GM18502 (cell line): ENCODE results near the gene FMO2.
"Not testable (repeated sequence)": the region's sequence is repeated elsewhere in the genome, so short reads cannot be mapped to it uniquely, and the experiment has no call there.

Experiments used
- ATAC-seq: cut with Tn5 transposase; IDR thresholded peaks from one replicate; pipeline ENCODE4 v1.9.1; 2021; ENCODE audit warnings: mild to moderate bottlenecking; ENCODE audit not compliant: unreplicated experiment, poor library complexity

The FMO2 gene

DNA sequence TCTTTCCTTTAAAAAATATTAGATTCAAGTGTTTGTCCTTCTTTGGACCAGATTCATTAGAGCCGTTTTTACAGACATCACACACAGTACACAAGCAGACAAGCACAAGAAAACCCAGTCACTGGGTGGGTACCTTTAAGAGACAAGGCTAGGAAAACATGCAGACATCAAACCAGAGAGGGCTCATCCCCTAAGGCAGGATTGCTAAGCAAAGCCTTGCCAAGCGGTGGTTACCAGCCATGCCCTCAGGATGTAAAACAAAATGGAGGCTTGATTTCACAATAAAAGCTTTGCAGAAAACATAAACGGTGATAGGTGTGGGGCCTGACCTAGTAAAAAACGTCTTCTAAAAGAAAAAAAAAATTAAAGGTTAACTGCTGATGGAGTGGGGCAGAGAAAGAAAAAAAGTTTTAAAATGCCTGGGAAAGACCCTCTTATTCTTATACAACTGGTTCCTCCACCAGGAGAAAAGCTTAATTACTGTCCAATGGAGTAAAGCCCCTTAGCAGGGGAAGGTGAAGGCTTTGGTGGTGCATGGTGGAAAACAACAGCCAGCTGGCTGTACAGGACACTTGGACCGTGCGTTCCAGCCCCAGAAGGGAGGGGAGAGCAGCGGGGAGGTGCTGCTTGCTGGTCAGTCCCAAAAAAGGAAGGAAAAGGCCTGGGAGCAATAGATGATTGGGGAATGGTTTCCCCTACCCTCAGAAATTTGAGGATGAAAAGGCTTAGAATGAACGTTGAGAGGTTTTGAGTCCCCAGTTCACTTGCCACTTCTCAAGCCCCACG is 32.8 kb downstream of the FMO2 start:
- ATAC-seq: no peak

DNA sequence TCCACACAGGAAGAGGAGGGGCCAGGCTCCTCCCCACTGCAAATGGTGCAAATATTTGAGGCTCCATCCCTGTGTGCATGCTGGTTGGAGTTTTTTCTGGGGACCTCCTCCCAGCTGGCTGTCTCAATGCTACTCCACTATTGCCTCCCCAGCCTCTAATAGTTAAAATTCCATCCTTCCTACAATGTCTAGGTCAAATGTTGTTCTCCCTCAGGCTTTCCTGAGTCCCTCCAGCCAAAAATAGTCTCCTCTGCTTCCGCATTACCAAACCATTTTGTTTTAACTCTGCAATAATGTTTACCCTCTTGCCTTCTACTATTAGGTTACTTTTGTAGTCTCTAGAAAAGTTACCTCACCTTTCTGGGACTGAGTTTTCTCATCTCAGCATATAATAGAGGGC is 33.6 kb downstream of the FMO2 start:
- ATAC-seq: no peak

DNA sequence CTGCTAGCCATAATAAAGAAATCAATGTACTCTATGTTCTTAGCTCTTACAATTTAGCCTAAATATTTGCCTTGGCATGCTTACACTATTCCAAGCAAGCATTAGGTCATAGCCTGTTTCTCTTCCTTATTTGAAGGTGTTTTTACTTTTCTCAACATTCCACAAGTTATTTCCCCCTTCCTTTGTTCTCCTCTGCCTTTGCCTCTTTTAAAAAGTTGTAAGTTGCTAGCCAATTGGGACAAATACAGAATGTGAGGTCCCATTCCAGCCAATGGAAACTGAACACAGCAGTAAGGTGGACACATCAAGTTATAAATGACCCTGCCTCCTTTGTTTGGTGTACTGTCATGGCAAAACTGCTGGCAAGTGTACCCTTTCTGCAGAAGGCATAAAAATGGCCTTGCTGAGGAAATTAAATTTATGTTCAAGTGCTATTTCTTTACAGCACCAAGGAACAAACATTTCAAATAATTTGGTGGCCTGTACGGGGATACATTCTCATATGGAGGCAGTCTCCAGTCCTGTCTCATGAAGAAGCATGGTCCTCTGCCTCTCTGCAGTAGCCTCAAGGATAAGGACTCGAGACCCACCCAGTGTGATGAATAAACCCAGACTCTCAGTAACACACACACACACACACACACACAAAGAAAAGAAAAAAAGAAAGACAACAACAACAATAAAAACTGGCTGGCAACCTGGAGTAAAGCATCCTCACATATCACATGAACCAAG is 34.4 kb downstream of the FMO2 start:
- no peak for ATAC-seq

DNA sequence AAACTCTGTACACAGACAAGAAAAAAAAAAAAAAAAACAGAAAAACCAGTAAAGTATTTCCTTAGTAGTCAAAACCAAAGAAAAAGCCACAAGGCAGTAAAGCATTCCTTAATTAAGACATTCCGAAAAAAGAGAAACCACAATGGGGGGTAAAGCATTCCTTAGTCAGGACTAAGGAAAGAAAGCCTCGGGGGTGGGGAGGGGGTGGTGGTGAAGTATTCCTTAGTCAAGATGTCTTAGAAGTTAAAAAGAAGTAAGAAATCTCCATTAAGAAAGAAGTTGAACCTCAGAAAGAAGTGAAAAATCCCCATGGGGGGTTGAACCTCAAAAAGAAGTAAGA is 35.0 kb downstream of the FMO2 start:
- ATAC-seq: no peak

DNA sequence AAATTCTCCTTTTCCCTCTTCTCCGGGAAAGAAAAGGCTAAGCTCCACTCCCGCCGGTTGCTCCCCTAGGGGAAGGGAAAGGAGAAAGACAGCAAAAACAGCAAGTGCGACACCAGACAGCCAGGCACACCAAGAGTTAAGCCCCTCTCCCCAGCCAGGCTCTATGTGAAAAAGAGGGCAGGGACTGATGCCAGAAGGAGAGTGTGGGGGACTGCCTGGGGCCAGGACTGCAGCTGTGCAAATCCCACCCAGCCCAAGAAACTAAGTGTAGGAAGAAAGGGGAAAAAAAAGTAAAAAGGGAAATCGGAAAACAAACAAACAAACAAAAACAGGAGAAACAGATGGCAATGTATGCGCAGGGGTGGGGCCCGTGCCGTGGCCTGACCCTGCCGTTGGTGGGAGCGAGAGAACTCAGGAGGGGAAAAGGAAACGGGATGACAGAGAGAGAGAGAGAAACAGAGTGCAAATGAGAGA is 35.5 kb downstream of the FMO2 start:
- no peak for ATAC-seq

DNA sequence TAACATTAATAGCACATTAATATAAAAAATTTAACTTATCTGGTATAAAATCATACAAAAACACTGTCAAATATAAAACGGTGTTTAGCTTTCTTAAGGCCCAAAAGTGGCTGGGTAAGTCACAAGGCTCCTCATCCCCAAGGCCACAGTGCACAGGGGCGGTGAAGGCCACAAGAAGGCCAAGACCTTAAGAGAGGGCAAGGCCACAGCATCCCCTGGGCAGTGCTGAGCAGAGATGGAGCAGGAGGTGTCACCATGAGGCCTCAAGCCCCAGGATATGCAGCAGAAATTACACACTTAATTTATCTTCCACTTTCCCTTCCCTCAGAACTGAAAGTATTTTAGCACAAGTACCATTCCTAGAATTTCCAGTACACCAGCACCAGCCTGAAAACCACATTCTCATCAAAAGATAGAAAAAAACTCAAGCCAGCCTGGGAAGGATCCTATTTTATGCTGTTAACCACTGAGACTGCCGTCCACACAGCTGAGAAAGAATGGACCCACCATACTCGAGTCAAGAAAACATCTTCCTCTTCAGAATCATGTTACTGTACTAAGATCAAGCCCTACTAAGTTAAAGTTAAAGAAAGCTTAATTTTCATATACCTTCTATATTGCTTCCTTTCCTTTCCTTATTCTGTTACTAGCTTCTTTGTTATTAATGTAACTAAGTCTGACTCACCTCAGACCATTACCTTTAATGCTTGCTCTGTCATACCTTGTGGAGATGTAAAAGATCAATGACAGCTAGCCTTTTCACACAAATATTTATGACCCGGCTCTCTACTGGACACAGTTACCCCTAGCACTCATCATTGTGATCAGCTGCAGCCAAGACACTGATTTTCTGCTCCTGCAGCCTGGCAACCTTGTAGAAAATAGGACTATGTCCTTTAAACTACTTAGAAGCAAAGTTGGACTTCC is 36.8 kb downstream of the FMO2 start:
- ATAC-seq: no peak

DNA sequence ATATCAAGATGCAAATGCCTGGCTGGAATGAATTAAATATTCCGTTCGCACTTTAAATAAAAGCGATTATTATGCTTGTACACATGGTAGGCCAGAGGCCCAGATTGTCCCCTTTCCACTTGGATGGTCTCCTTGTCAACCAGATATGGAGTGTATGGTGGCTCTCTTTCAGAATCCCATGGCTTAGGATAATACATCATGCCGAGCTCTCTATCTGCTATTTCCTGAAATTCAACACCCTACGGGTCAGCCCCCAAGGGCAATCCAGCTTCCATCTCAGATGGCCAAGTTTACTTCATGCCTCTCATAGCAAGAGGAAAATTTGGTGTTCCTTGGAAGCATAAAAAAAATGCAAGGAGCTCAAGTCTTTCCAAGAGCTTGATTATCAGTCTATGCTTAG is 37.8 kb downstream of the FMO2 start:
- no peak for ATAC-seq

DNA sequence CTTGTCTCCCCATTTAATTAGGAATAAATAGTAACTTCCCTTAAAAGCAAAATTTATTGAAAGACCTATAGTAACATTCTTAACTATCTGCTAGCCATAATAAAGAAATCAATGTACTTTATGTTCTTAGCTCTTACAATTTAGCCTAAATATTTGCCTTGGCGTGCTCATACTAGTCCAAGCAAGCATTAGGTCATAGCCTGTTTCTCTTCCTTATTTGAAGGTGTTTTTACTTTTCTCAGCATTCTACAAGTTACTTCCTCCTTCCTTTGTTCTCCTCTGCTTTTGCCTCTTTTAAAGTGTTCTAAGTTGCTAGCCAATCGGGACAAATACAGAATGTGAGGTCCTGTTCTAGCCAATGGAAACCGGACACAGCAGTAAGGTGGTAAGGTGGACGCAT is 39.2 kb downstream of the FMO2 start:
- not testable (repeated sequence) for ATAC-seq

DNA sequence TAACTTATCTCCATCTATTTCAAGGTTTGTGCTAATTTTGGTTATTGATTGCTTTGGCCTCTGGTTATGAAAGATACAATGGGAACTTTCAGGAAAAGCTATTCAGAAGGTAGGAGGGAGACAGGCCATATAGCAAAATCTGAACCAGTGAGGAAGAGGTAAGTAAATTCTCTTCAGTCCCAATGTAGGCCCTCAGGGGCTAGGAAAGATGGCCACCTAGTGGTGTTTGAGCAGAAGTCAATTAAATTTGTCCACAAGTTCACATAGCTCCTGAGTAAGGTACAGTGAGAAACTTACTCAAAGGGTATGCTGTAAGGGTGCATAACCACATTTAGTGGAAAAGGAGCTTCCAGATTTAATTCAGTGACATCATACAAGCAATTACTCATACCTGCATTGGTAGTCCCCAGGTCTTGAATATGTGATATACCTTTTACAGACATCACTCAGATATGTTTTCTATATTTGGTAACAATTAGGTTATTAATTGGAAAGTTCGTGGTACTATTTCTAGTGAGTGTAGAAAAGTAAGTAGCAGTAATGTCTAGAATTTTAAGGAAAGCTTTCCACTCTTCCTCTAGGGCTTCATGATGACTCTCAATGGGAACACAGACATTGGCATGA is 41.8 kb downstream of the FMO2 start:
- ATAC-seq: peak; percentile 88

DNA sequence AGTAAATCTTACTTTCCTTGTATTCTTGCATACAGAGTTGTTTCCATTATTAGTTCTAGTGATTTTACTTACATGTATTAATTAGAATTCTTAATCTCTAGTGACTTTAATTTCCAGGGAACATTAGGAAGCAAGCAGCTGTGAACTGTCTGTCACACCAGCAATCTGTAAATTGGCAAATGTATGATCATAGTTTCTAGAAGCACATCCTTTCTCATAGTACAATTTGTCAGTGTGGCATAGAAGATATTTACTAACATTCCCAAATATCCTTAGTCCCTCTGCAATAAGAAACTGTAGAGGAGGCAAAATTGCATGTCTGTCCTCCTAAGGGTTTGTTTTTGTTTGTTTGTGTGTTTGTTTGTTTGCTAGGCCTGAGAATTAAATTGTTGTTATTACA is 46.2 kb downstream of the FMO2 start:
- ATAC-seq: no peak

DNA sequence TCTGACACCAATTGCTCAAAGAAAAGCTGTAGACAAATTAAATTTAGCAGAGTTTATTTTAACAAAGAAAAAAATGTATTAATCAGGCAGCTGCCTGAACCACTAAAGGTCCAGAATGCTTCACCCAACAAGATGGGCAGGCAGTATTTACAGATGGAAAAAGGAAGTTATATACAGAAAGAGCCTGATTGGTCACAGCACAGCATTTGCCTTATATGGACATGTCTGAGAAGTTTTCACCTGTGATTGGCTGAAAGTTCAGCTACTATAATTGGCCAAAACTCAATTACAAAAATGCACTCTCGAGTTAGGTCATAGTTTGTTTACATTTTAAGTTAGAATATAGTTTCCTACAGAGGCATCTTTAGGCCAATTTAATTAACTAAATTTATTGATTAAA is 48.1 kb downstream of the FMO2 start:
- ATAC-seq: no peak

DNA sequence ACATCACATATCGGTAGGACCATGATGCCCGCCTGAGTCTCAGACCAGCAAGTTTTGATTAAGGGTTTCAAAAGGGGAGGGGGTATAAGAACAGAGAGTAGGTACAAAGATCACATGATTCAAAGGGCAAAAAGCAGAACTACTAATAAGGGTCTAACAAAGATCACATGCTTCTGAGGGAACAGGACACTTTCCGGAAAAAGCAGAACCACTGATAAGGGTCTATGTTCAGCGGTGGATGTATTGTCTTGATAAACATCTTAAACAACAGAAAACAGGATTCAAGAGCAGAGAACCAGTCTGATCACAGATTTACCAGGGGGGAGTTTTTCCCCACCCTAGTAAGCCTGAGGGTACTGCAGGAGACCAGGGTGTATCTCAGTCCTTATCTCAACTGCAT is 51.1 kb downstream of the FMO2 start:
- not testable (repeated sequence) for ATAC-seq

DNA sequence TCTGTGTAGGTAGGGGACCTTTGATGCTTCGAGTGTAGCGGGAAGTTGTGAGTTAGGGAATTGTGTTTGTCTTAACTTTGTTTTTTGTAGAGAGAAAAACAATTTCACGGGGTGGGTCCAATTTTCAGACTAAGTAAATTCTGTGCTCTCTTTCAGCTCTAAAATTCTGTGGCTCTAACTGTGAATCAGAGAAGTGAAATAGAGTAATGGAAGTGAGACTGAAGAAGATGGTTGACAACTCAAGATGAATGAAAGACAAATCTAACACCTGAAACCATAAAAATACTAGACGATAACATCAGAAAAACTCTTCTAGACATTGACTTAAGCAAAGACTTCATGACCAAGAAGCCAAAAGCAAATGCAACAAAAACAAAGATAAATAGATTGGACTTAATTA is 58.8 kb downstream of the FMO2 start:
- no peak for ATAC-seq

DNA sequence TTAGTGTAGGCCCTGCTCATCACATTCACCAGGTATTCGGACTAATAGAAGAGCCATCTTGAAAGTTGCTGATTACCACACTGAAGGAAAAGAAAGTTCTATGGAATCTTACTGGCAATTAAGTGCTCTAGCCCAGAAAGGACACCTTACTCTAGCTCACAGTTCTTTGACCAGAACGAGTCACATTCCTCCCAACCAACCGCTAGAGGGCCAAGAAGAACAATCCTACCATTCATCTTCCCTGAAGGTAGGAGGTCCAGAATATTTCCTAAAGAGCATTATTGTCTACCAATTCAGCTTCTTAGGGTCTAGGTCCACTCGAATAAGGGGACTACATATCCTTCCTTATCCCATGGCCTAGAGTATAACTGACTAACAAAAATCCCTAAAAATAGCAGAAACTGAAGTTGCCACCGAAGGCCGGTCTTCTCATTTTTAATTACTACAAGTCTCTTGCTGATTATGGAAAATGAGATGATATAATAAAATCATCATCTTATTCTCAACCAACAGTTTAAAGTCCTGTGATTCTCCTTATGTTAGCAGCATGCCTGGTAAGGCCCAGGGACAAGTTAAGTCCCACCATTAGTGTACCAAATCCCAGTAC is 60.5 kb downstream of the FMO2 start:
- peak; percentile 88 for ATAC-seq

DNA sequence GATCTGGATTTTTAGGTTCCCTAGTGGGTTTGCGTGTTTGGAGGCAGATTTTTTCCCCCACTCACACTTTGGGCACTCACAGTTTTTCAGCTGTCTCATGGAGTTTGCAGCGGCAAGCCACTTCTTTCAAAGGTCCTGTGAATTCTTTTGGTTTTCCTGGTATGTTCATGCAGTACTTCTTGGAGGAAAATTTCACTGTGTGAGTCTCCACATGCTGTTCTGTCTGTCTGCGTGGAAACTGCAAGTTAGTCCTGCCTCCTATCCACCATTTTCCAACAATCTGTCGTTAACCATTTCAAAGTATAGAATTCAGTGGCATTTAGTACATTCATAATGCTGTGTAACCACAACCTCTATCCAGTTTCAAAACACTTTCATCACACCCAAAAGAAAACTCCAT is 62.4 kb downstream of the FMO2 start:
- ATAC-seq: no peak

DNA sequence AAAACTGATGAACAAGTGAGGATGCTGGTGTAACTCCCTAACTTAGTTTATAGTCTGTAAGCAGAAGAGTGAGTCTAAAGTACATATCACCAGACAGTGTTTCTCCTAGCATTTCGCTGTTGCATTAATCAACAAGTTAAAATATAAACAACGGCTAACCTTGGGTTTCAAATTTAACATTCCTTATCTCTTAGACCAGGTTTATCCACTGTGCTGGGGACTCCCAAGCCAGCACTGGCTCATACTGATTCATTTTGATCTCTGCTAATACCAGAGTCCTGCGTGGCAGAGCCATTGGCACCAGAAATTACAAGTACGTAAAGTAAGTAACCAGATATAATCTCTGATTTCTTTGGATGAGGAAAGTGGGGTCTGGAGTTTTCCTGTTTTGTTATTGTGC is 63.2 kb downstream of the FMO2 start, which contains the start of gene FMO1:
TSS of gene FMO1 (plus strand) at position 193 of the 400 bp plus-strand sequence. CDS start 9,594 bp downstream, outside the sequence.
- no peak for ATAC-seq

DNA sequence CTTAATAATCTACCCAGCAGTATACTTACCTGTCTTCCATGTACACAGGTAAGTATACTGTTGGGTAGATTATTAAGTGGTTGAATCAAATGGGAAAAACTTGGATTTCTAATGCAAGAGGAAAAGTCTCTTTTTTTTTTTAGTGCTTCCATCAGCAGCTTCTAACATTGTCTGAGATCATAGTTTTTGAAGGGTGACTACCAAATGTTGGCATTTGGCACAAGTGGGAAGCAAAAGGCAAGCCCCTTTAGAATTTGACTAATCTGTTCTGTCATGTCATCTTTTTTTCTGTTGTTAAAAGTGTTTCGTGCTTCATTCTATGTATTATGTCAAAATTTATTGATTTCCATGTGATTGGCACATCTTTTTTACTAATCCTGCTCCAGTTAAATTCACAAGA is 63.7 kb downstream of the FMO2 start:
- ATAC-seq: no peak

DNA sequence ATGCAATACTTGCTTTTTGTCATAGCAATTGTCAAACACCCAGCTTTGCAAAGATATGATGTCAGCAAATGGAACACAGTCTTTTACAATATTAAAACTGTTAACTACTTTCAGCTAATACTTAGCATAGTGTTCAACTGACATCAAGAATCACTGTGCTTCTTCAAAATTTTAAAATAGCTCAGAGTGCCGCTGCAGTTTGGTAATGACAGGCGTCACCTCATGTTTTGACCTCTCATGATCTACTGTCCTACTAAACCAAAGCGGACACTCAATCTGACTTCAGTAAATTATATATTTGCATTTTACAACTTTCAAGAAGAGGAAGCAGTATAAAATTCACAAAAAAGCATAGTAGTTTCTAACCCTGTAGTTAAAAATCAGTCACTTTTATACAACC is 65.2 kb downstream of the FMO2 start:
- no peak for ATAC-seq

DNA sequence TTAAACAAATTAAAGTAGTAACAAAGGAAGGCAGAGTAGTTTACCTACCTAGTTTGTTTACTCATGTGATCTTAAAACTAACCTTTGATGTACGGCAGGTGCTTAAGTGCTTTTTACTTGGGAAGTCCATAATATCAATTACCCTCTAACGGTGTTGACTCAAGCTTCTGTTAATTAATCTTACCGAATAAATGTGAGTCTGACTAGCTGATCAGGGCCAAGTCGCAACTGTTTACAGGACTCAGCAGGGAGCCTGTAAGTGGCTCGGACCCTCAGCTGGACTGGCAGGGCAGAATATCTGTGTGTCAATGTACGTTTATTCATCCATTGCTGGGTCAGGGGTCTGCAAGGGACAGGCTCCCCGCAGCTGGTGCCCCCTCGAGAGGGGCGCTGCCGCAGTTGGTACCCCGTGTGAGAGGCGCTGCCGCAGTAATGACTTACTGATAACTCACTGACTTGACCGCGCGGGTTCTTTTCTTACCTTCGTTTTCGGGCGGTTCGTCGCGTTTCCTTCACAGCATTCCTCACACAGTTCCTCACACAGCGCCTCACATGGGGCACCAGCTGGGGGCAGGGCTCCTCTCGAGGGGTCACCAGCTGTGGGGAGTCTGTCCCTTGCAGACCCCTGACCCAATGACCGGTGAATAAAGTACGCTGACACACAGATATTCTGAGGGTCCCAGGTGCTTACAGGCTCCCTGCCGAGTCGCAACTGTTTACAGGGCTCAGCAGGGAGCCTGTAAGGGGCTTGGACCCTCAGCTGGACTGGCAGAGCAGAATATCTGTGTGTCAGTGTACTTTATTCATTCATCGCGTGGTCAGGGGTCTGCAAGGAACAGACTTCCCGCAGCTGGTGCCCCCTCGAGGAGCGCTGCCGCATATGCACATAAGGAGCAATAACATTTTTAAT is 66.2 kb downstream of the FMO2 start:
- ATAC-seq: peak; percentile 71
